DLD1 (cell line): ENCODE measurements around the gene BMPR2.
"Not testable (repeated sequence)": the region's sequence is repeated elsewhere in the genome, so short reads cannot be mapped to it uniquely, and the experiment has no call there.

Source experiments
- in situ Hi-C: cut with HindIII; loops from 2 replicates; pipeline ENCODE4 v1.10.0; 2017; ENCODE audit warnings: low sequenced_read_pairs

BMPR2 gene

GRCh38 chr2:202514732-202515131 is 138.6 kb downstream of the BMPR2 start:
- in situ Hi-C loops, result no loop called here

GRCh38 chr2:202519453-202519852 is 143.3 kb downstream of the BMPR2 start:
- in situ Hi-C loops, result no loop called here

- in situ Hi-C loops, result no loop called here
Observed at GRCh38 chr2:202521470-202521869, 145.3 kb downstream of the BMPR2 start.

- in situ Hi-C loops, result no loop called here
Observed at GRCh38 chr2:202529389-202529788, 153.3 kb downstream of the BMPR2 start.

GRCh38 chr2:202530038-202530437 is 153.9 kb downstream of the BMPR2 start:
- in situ Hi-C loops, result no loop called here

GRCh38 chr2:202535290-202535689 is 159.2 kb downstream of the BMPR2 start:
- in situ Hi-C loops, result not testable (repeated sequence)

GRCh38 chr2:202541137-202541536 is 165.0 kb downstream of the BMPR2 start:
- in situ Hi-C loops, result no loop called here

- in situ Hi-C loops, result no loop called here
Observed at GRCh38 chr2:202542142-202542541, 166.0 kb downstream of the BMPR2 start.

- in situ Hi-C loops, result no loop called here
Observed at GRCh38 chr2:202545523-202545922, 169.4 kb downstream of the BMPR2 start.

- in situ Hi-C loops, result no loop called here
Observed at GRCh38 chr2:202545931-202546330, 169.8 kb downstream of the BMPR2 start.

GRCh38 chr2:202546499-202547141 is 170.5 kb downstream of the BMPR2 start:
- in situ Hi-C loops, result not testable (repeated sequence)

- in situ Hi-C loops, result no loop called here
Observed at GRCh38 chr2:202548240-202548639, 172.1 kb downstream of the BMPR2 start.

GRCh38 chr2:202551000-202551399 is 174.9 kb downstream of the BMPR2 start:
- in situ Hi-C loops, result not testable (repeated sequence)

- in situ Hi-C loops, result no loop called here
Observed at GRCh38 chr2:202555356-202555755, 179.2 kb downstream of the BMPR2 start.

GRCh38 chr2:202560200-202560599 is 184.1 kb downstream of the BMPR2 start:
- in situ Hi-C loops, result no loop called here

- in situ Hi-C loops, result no loop called here
Observed at GRCh38 chr2:202564226-202564625, 188.1 kb downstream of the BMPR2 start.

- in situ Hi-C loops, result no loop called here
Observed at GRCh38 chr2:202566286-202566685, 190.2 kb downstream of the BMPR2 start.

- in situ Hi-C loops, result no loop called here
Observed at GRCh38 chr2:202574541-202574940, 198.4 kb downstream of the BMPR2 start.

- in situ Hi-C loops, result not testable (repeated sequence)
Observed at GRCh38 chr2:202575194-202575593, 199.1 kb downstream of the BMPR2 start.

GRCh38 chr2:202577250-202578183 is 201.4 kb downstream of the BMPR2 start:
- in situ Hi-C loops, result no loop called here

- in situ Hi-C loops, result not testable (repeated sequence)
Observed at GRCh38 chr2:202582846-202583245, 206.7 kb downstream of the BMPR2 start.

GRCh38 chr2:202583709-202584219 is 207.6 kb downstream of the BMPR2 start:
- in situ Hi-C loops, result no loop called here
